ENCODE results near the gene HMGCR.
A peak's percentile ranks its signal among the peaks of the same experiment; 100 is the strongest.

Gene HMGCR

GRCh38 chr5:75335486-75335885 lies 1.5 kb upstream of the HMGCR start:
- H3K4me3 ChIP-seq (ENCODE audit: low read depth, low read length, poor library complexity, severe bottlenecking), result no peak overlapping the region
- H3K9ac ChIP-seq (ENCODE audit: low read length), result no peak overlapping the region
- 0 out of 2 replicates have a peak overlapping the region, but pooled peaks have one; percentile 12 for H2AFZ ChIP-seq (ENCODE audit: low read length)
- H3K36me3 ChIP-seq (ENCODE audit: insufficient read depth, low read length), result peaks cover 14% of the 10 kb centered on the region
- H3K4me1 ChIP-seq (ENCODE audit: insufficient read depth, low read length, severe bottlenecking), result peaks cover 40% of the 10 kb centered on the region
- TF ChIP-seq EZH2 (IDR thresholded peaks at IDR 0.05; ENCODE audit: borderline replicate concordance, low read length) (no peak), CTCF (IDR thresholded peaks at IDR 0.05; ENCODE audit: low read length) (no peak)
- no peaks in the 10 kb centered on the region for H3F3A ChIP-seq (ENCODE audit: insufficient read depth, low read length)
- H3K9me3 ChIP-seq (ENCODE audit: low read length), result no peaks in the 10 kb centered on the region
- H3K79me2 ChIP-seq (ENCODE audit: insufficient read depth, low read length), result peaks cover 33% of the 10 kb centered on the region
- H3K27ac ChIP-seq (ENCODE audit: low read depth, low read length, poor library complexity, severe bottlenecking), result peak overlapping the region; percentile 82
- H4K20me1 ChIP-seq (ENCODE audit: insufficient read depth, low read length), result no peaks in the 10 kb centered on the region
- H3K4me2 ChIP-seq (ENCODE audit: low read length), result no peak overlapping the region
- H3K27me3 ChIP-seq (ENCODE audit: insufficient read depth, low read length), result no peaks in the 10 kb centered on the region
- no peaks in the 10 kb centered on the region for H3K9me2 ChIP-seq (ENCODE audit: low read depth, low read length)

- Histone ChIP-seq H3K36me3 (ENCODE audit: insufficient read depth, low read length) (peaks cover 18% of the 10 kb centered on the region), H3K4me3 (ENCODE audit: low read depth, low read length, poor library complexity, severe bottlenecking) (peak overlapping the region; percentile 88), H3K79me2 (ENCODE audit: insufficient read depth, low read length) (peaks cover 39% of the 10 kb centered on the region), H3K4me2 (ENCODE audit: low read length) (peak overlapping the region; percentile 81), H4K20me1 (ENCODE audit: insufficient read depth, low read length) (no peaks in the 10 kb centered on the region), H3K9ac (ENCODE audit: low read length) (peak overlapping the region; percentile 76), H3F3A (ENCODE audit: insufficient read depth, low read length) (no peaks in the 10 kb centered on the region), H3K4me1 (ENCODE audit: insufficient read depth, low read length, severe bottlenecking) (peaks cover 45% of the 10 kb centered on the region), H3K9me3 (ENCODE audit: low read length) (no peaks in the 10 kb centered on the region), H3K27me3 (ENCODE audit: insufficient read depth, low read length) (no peaks in the 10 kb centered on the region), H2AFZ (ENCODE audit: low read length) (no peak overlapping the region), H3K27ac (ENCODE audit: low read depth, low read length, poor library complexity, severe bottlenecking) (peak overlapping the region; percentile 82), H3K9me2 (ENCODE audit: low read depth, low read length) (no peaks in the 10 kb centered on the region)
- no peak for TF ChIP-seq CTCF (IDR thresholded peaks at IDR 0.05; ENCODE audit: low read length)
- no peak for TF ChIP-seq EZH2 (IDR thresholded peaks at IDR 0.05; ENCODE audit: borderline replicate concordance, low read length)
Measured at GRCh38 chr5:75335952-75336614, 937 bp upstream of the HMGCR start.

- H3K79me2 ChIP-seq (ENCODE audit: insufficient read depth, low read length), result peaks cover 53% of the 10 kb centered on the region
- no peaks in the 10 kb centered on the region for H3K9me2 ChIP-seq (ENCODE audit: low read depth, low read length)
- H3K4me1 ChIP-seq (ENCODE audit: insufficient read depth, low read length, severe bottlenecking), result peaks cover 38% of the 10 kb centered on the region
- H3K27ac ChIP-seq (ENCODE audit: low read depth, low read length, poor library complexity, severe bottlenecking), result peak overlapping the region; percentile 79
- TF ChIP-seq EZH2 (IDR thresholded peaks at IDR 0.05; ENCODE audit: borderline replicate concordance, low read length) (no peak), CTCF (IDR thresholded peaks at IDR 0.05; ENCODE audit: low read length) (no peak)
- H3K9ac ChIP-seq (ENCODE audit: low read length), result peak overlapping the region; percentile 93
- peak overlapping the region; percentile 88 for H3K4me3 ChIP-seq (ENCODE audit: low read depth, low read length, poor library complexity, severe bottlenecking)
- H3K4me2 ChIP-seq (ENCODE audit: low read length), result peak overlapping the region; percentile 87
- no peak overlapping the region for H2AFZ ChIP-seq (ENCODE audit: low read length)
- peaks cover 5% of the 10 kb centered on the region; the same call in 1 of the 2 replicates for H4K20me1 ChIP-seq (ENCODE audit: insufficient read depth, low read length)
- no peaks in the 10 kb centered on the region for H3K9me3 ChIP-seq (ENCODE audit: low read length)
- H3K36me3 ChIP-seq (ENCODE audit: insufficient read depth, low read length), result peaks cover 29% of the 10 kb centered on the region
- no peaks in the 10 kb centered on the region for H3F3A ChIP-seq (ENCODE audit: insufficient read depth, low read length)
- H3K27me3 ChIP-seq (ENCODE audit: insufficient read depth, low read length), result no peaks in the 10 kb centered on the region
Measured at GRCh38 chr5:75337366-75338021, 474 bp downstream of the HMGCR start.

All from OCI-LY1 (cell line).